HCT116 (cell line): ENCODE data around the gene ERC1. TPM values are rescaled to one million over a fixed set of nuclear protein-coding genes. Genes with fewer than 3 reads are reported as not detected.

Source experiments
- ATAC-seq: fragments of 200-7000 bp; cut with Tn5 transposase; 2 replicates; pipeline ENCODE4 v1.9.1; 2020; ENCODE audit warnings: mild to moderate bottlenecking, moderate library complexity
- BruUV-seq: library from RNA; stranded (reverse); fragments of 400-500 nt; replicated peaks from 2 replicates; lab custom pipeline; 2021; lab: Mats Ljungman, UMichigan
- CTCF ChIA-PET: fragments of 300-600 bp; sonication (Branson Sonifier 250); formaldehyde crosslinking; loops from one replicate; lab custom pipeline; 2021; ENCODE audit warnings: antibody characterized with exemption; lab: Charles Lee
- POLR2A ChIA-PET: fragments of 300-600, 350-600 bp; sonication (Branson Sonifier 250); formaldehyde crosslinking; loops from one replicate; lab custom pipeline; 2021; ENCODE audit warnings: antibody characterized with exemption; lab: Charles Lee
- RAD21 ChIA-PET, 2 experiments: fragments of 300-600 bp; sonication (Branson Sonifier 250); formaldehyde crosslinking; loops; one replicate each; lab custom pipeline; 2023; ENCODE audit warnings: low total read pairs in 2 of 2; ENCODE audit not compliant: uncharacterized antibody in 2 of 2, unreplicated experiment in 2 of 2, low non-redundant PET in 1 of 2; lab: Charles Lee
- DNase-seq: peaks from one replicate; pipeline ENCODE4 v3.0.0-alpha.2; 2010; ENCODE audit warnings: low read depth, low spot score
- H2AFZ ChIP-seq: fragments of 200-600 bp; shearing (Covaris generic), sonication (generic); 2 replicates; pipeline ENCODE4 v1.6.1; 2017; ENCODE audit warnings: low read depth, mixed run types, mixed read lengths, antibody characterized with exemption, low read length; ENCODE audit not compliant: poor library complexity, severe bottlenecking
- H3K27ac ChIP-seq: 2 replicates; pipeline ENCODE4 v1.5.1; 2012; ENCODE audit warnings: low read depth, low read length
- H3K27me3 ChIP-seq: fragments of 200-600 bp; sonication (generic); 2 replicates; pipeline ENCODE4 v1.6.1; 2016; ENCODE audit warnings: mixed run types, low read length, mixed read lengths; ENCODE audit not compliant: insufficient read depth
- H3K36me3 ChIP-seq, 2 experiments: fragments of 200-500 bp in 1 of 2; fragments of 200-600 bp in 1 of 2; sonication (Bioruptor generic) in 1 of 2; sonication (generic) in 1 of 2; 2 replicates each; pipeline versions ENCODE4 v1.5.1 to v1.6.1; 2014 to 2016; ENCODE audit warnings: low read length in 2 of 2, inconsistent platforms in 1 of 2, mixed read lengths in 1 of 2, mixed run types in 1 of 2; ENCODE audit not compliant: insufficient read depth in 2 of 2, control insufficient read depth in 1 of 2
- H3K4me1 ChIP-seq, 2 experiments: fragments of 200-600 bp in 1 of 2; sonication (generic) in 1 of 2; 2 replicates each; pipeline versions ENCODE4 v1.5.1 to v1.6.1; 2012 to 2017; ENCODE audit warnings: low read length in 2 of 2, inconsistent platforms in 1 of 2, mild to moderate bottlenecking in 1 of 2, mixed read lengths in 1 of 2, mixed run types in 1 of 2, moderate library complexity in 1 of 2; ENCODE audit not compliant: insufficient read depth in 2 of 2, control insufficient read depth in 1 of 2
- H3K4me2 ChIP-seq: fragments of 200-600 bp; sonication (generic); 2 replicates; pipeline ENCODE4 v1.6.1; 2017; ENCODE audit warnings: mixed run types, low read length, mixed read lengths
- H3K4me3 ChIP-seq, 2 experiments: fragments of 200-600 bp in 1 of 2; sonication (generic) in 1 of 2; replicated peaks in 1 of 2; 2 replicates each; pipeline ENCODE4 v1.5.1; 2011 to 2016; ENCODE audit warnings: low read length in 2 of 2, control low read depth in 1 of 2, low read depth in 1 of 2, mild to moderate bottlenecking in 1 of 2, mixed read lengths in 1 of 2, mixed run types in 1 of 2
- H3K79me2 ChIP-seq: fragments of 200-600 bp; sonication (generic); 2 replicates; pipeline ENCODE4 v1.6.1; 2017; ENCODE audit warnings: mild to moderate bottlenecking, mixed run types, low read length, moderate library complexity, mixed read lengths; ENCODE audit not compliant: insufficient read depth
- H3K9ac ChIP-seq: fragments of 200-600 bp; sonication (generic); 2 replicates; pipeline ENCODE4 v1.6.1; 2016; ENCODE audit warnings: low read length, mixed read lengths
- H3K9me2 ChIP-seq: fragments of 200-600 bp; sonication (generic), shearing (Covaris generic); 2 replicates; pipeline ENCODE4 v1.6.1; 2017; ENCODE audit warnings: mixed run types, mild to moderate bottlenecking, moderate library complexity; ENCODE audit not compliant: insufficient read depth
- H3K9me3 ChIP-seq, 2 experiments: fragments of 200-500 bp in 1 of 2; fragments of 200-600 bp in 1 of 2; sonication (Bioruptor generic) in 1 of 2; sonication (generic) in 1 of 2; 2 replicates each; pipeline ENCODE4 v1.6.1; 2014 to 2017; ENCODE audit warnings: low read length in 2 of 2, mixed read lengths in 2 of 2, inconsistent platforms in 1 of 2, low read depth in 1 of 2, mild to moderate bottlenecking in 1 of 2, mixed run types in 1 of 2, moderate library complexity in 1 of 2; ENCODE audit not compliant: control insufficient read depth in 1 of 2, insufficient read depth in 1 of 2
- H4K20me1 ChIP-seq: fragments of 200-600 bp; sonication (generic), shearing (Covaris generic); 2 replicates; pipeline ENCODE4 v1.6.1; 2017; ENCODE audit warnings: mixed run types, mild to moderate bottlenecking, moderate library complexity; ENCODE audit not compliant: insufficient read depth
- CBX3 ChIP-seq: IDR thresholded peaks from 2 replicates; pipeline ENCODE4 v1.6.1; 2012; ENCODE audit warnings: low read depth
- CEBPB ChIP-seq: IDR thresholded peaks from 2 replicates; pipeline ENCODE4 v1.6.1; 2012; ENCODE audit warnings: low read depth
- CTCF ChIP-seq, 3 experiments: fragments of 200-600 bp in 1 of 3; sonication (generic) in 1 of 3; IDR thresholded peaks in 2 of 3; conservative IDR thresholded peaks in 1 of 3; 2 replicates each; pipeline ENCODE4 v1.5.1; 2012 to 2017; ENCODE audit warnings: low read depth in 2 of 3, low read length in 2 of 3, antibody characterized with exemption in 1 of 3, borderline replicate concordance in 1 of 3, control low read depth in 1 of 3, mild to moderate bottlenecking in 1 of 3, mixed read lengths in 1 of 3, mixed run types in 1 of 3, moderate library complexity in 1 of 3; ENCODE audit not compliant: insufficient read depth in 1 of 3
- EGR1 ChIP-seq: IDR thresholded peaks from 2 replicates; pipeline ENCODE4 v1.6.1; 2012; ENCODE audit warnings: low read depth
- EZH2 ChIP-seq: fragments of 200-600 bp; sonication (generic); IDR thresholded peaks from 2 replicates; pipeline ENCODE4 v1.6.1; 2017; ENCODE audit warnings: antibody characterized with exemption, mixed run types
- EZH2phosphoT487 ChIP-seq: fragments of 200-600 bp; IDR thresholded peaks from 2 replicates; pipeline ENCODE4 v1.6.1; 2018; ENCODE audit warnings: antibody characterized with exemption, borderline replicate concordance
- FOSL1 ChIP-seq: IDR thresholded peaks from 2 replicates; pipeline ENCODE4 v1.6.1; 2012; ENCODE audit warnings: low read depth
- MAX ChIP-seq: IDR thresholded peaks from 2 replicates; pipeline ENCODE4 v1.6.1; 2012
- POLR2A ChIP-seq: IDR thresholded peaks from 2 replicates; pipeline ENCODE4 v1.7.0; 2011; ENCODE audit warnings: borderline replicate concordance; ENCODE audit not compliant: insufficient read depth, insufficient read length; ENCODE audit errors: extremely low read depth
- POLR2AphosphoS5 ChIP-seq: IDR thresholded peaks from 2 replicates; pipeline ENCODE4 v1.6.1; 2011; ENCODE audit warnings: mild to moderate bottlenecking, low read depth, low read length, moderate library complexity
- RAD21 ChIP-seq: IDR thresholded peaks from 2 replicates; pipeline ENCODE4 v1.6.1; 2012; ENCODE audit warnings: low read depth, mild to moderate bottlenecking
- SIN3A ChIP-seq: IDR thresholded peaks from 2 replicates; pipeline ENCODE4 v1.6.1; 2012; ENCODE audit warnings: low read depth
- TCF7L2 ChIP-seq: IDR thresholded peaks from 2 replicates; pipeline ENCODE4 v1.7.0; 2011; ENCODE audit warnings: borderline replicate concordance, inconsistent platforms; ENCODE audit not compliant: insufficient read depth, insufficient read length; ENCODE audit errors: extremely low read depth
- ZBTB33 ChIP-seq: IDR thresholded peaks from 2 replicates; pipeline ENCODE4 v1.6.1; 2011; ENCODE audit warnings: mild to moderate bottlenecking, low read length, moderate library complexity; ENCODE audit not compliant: insufficient replicate concordance; ENCODE audit errors: extremely low read depth
- ZNF274 ChIP-seq: fragments of 200-500 bp; sonication (Bioruptor generic); IDR thresholded peaks from 2 replicates; pipeline ENCODE4 v1.6.1; 2014; ENCODE audit warnings: mild to moderate bottlenecking, low read depth, low read length, inconsistent platforms
- intact Hi-C: fragments of 100-400 bp; cut with micrococcal nuclease; formaldehyde crosslinking; loops from 2 replicates; pipeline ENCODE4 v1.10.0; 2022
- total RNA-seq: library from RNA; stranded (reverse); gene quantifications from one replicate; pipeline ENCODE4 v1.2.1, GENCODE V29; 2021; ENCODE audit not compliant: unreplicated experiment

Gene ERC1
- total RNA-seq, 1 experiment from 2014 or later = 41.9 TPM

- RAD21 ChIA-PET = no interaction called here
- no TSS peak for BruUV-seq
These were observed 386.7 kb downstream of the ERC1 start for GRCh38 chr12:1377681-1378080.

More at GRCh38 chr12:1377681-1378080, 386.7 kb downstream of the ERC1 start:
- ChIA-PET CTCF (no interaction called here), POLR2A (no interaction called here)
- ATAC-seq = no peak
- TF ChIP-seq TCF7L2 (no peak), EGR1 (no peak), CEBPB (no peak), CBX3 (no peak), RAD21 (no peak), ZNF274 (no peak), POLR2A (no peak), FOSL1 (no peak), MAX (no peak), CTCF (IDR thresholded peaks at IDR 0.05 in 2 of 3, conservative IDR thresholded peaks at IDR 0.05 in 1 of 3; ENCODE audit: borderline replicate concordance in 1 of 3, insufficient read depth in 1 of 3, low read depth in 2 of 3, low read length in 2 of 3) (no peak), ZBTB33 (no peak), EZH2 (no peak), SIN3A (no peak), EZH2phosphoT487 (no peak), POLR2AphosphoS5 (no peak)
- Histone ChIP-seq H3K9ac (no peak overlapping the region), H3K36me3 (no peaks in the 10 kb centered on the region), H2AFZ (no peak overlapping the region), H3K27me3 (no peaks in the 10 kb centered on the region), H3K9me3 (no peaks in the 10 kb centered on the region), H3K4me3 (no peak overlapping the region), H3K4me2 (no peak overlapping the region), H3K4me1 (no peaks in the 10 kb centered on the region), H3K9me2 (no peaks in the 10 kb centered on the region), H3K27ac (no peak overlapping the region), H4K20me1 (no peaks in the 10 kb centered on the region), H3K79me2 (no peaks in the 10 kb centered on the region)
- no peak for DNase-seq
- intact Hi-C loops = no loop called here
